Neural progenitor cell (in vitro differentiated cells): Measurements from ENCODE around the gene SPON1. TPM values are rescaled to one million over a fixed set of nuclear protein-coding genes. Genes with fewer than 3 reads are reported as not detected.

Experiments
- DNase-seq: peaks from one replicate; pipeline ENCODE4 v3.0.0-alpha.2; 2016; ENCODE audit warnings: low spot score
- H2AFZ ChIP-seq: fragments of 200-600 bp; sonication (generic); replicated peaks from 2 replicates; pipeline ENCODE4 v1.6.1; 2016; ENCODE audit warnings: antibody characterized with exemption
- H3F3A ChIP-seq: fragments of 200-600 bp; sonication (generic); 2 replicates; pipeline ENCODE4 v1.6.1; 2016; ENCODE audit warnings: antibody characterized with exemption, low read depth
- H3K27ac ChIP-seq: fragments of 200-600 bp; sonication (generic); 2 replicates; pipeline ENCODE4 v1.5.1; 2016; ENCODE audit warnings: mild to moderate bottlenecking
- H3K27me3 ChIP-seq: fragments of 200-600 bp; sonication (generic); 2 replicates; pipeline ENCODE4 v1.6.1; 2016; ENCODE audit warnings: mild to moderate bottlenecking, moderate library complexity
- H3K36me3 ChIP-seq: fragments of 200-600 bp; sonication (generic); 2 replicates; pipeline ENCODE4 v1.5.1; 2016
- H3K4me1 ChIP-seq: fragments of 200-600 bp; sonication (generic); 2 replicates; pipeline ENCODE4 v1.6.1; 2016; ENCODE audit warnings: mixed run types
- H3K4me2 ChIP-seq: fragments of 200-600 bp; sonication (generic); 2 replicates; pipeline ENCODE4 v1.6.1; 2016
- H3K4me3 ChIP-seq: fragments of 200-600 bp; sonication (generic); 2 replicates; pipeline ENCODE4 v1.5.1; 2016
- H3K79me2 ChIP-seq: fragments of 200-600 bp; sonication (generic); 2 replicates; pipeline ENCODE4 v1.6.1; 2016; ENCODE audit warnings: low read depth
- H3K9ac ChIP-seq: fragments of 200-600 bp; sonication (generic); 2 replicates; pipeline ENCODE4 v1.6.1; 2016
- H3K9me3 ChIP-seq: fragments of 200-600 bp; sonication (generic); 2 replicates; pipeline ENCODE4 v1.5.1; 2016; ENCODE audit warnings: low read depth
- H4K20me1 ChIP-seq: fragments of 200-600 bp; sonication (generic); 2 replicates; pipeline ENCODE4 v1.6.1; 2016; ENCODE audit warnings: low read depth
- H3K27ac Mint-ChIP-seq: 3 replicates; pipeline ENCODE4 v1.8.0; 2021; ENCODE audit warnings: mixed read lengths
- H3K27me3 Mint-ChIP-seq: 2 replicates; pipeline ENCODE4 v1.8.0; 2022; ENCODE audit warnings: low read depth, mild to moderate bottlenecking, inconsistent platforms, moderate library complexity, mixed read lengths; ENCODE audit not compliant: insufficient read depth
- H3K36me3 Mint-ChIP-seq: 3 replicates; pipeline ENCODE4 v1.8.0; 2021; ENCODE audit warnings: mixed read lengths
- H3K4me1 Mint-ChIP-seq: 3 replicates; pipeline ENCODE4 v1.8.0; 2021; ENCODE audit warnings: mixed read lengths
- H3K4me3 Mint-ChIP-seq: 3 replicates; pipeline ENCODE4 v1.8.0; 2021; ENCODE audit warnings: mild to moderate bottlenecking, moderate library complexity, mixed read lengths
- H3K9me3 Mint-ChIP-seq: 3 replicates; pipeline ENCODE4 v1.8.0; 2020; ENCODE audit warnings: mixed read lengths
- EZH2 ChIP-seq: fragments of 200-600 bp; sonication (generic); IDR thresholded peaks from 2 replicates; pipeline ENCODE4 v1.6.1; 2017; ENCODE audit warnings: antibody characterized with exemption, mild to moderate bottlenecking, moderate library complexity
- EZH2phosphoT487 ChIP-seq: fragments of 200-600 bp; sonication (generic); IDR thresholded peaks from 2 replicates; pipeline ENCODE4 v1.6.1; 2017; ENCODE audit warnings: antibody characterized with exemption
- total RNA-seq: library from RNA; depleted of rRNA; stranded (reverse); fragments of >200 nt; gene quantifications from 2 replicates; pipeline ENCODE4 v1.2.3, GENCODE V29; 2015; ENCODE audit warnings: low replicate concordance
- TF ChIP-seq, protein P1 (sequence below): fragments of 200-600 bp; sonication (generic); IDR thresholded peaks from 2 replicates; pipeline ENCODE4 v1.5.1; 2017; ENCODE audit warnings: antibody characterized with exemption, mild to moderate bottlenecking

SPON1 gene
- total RNA-seq, 1 donor from 2014 or later, result 35.4 TPM

DNA sequence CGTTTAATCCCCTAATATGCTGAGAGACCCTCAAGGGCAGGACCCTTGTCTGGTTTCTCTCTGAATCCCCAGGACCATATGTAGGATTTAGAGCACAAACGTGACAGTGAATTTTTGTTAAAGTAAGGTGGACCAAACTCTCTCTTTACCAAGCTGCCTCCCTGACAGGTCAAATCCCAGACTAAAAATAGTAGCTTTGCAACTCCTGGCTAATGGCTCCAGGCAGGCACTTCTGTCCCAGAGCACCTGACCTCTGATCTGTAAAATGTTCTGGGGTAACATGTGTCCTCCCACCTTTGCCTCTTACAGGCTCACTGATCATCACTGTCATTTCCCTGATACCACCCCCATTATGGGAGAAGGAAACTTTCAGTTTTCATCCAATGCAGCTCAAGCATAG lies 152.3 kb downstream of the SPON1 start:
- H3K79me2 ChIP-seq, result no peaks in the 10 kb centered on the region
- no peak for DNase-seq
- no peaks in the 10 kb centered on the region for H3K27me3 ChIP-seq
- Mint-ChIP-seq H3K27me3 (no peaks in the 10 kb centered on the region), H3K36me3 (no peaks in the 10 kb centered on the region), H3K27ac (no peak overlapping the region), H3K4me3 (no peak overlapping the region), H3K9me3 (no peaks in the 10 kb centered on the region), H3K4me1 (peaks cover 17% of the 10 kb centered on the region)
- H3K36me3 ChIP-seq, result no peaks in the 10 kb centered on the region
- no peak overlapping the region for H3K4me2 ChIP-seq
- no peaks in the 10 kb centered on the region for H3F3A ChIP-seq
- H3K9me3 ChIP-seq, result no peaks in the 10 kb centered on the region
- no peak overlapping the region for H3K27ac ChIP-seq
- no peak overlapping the region for H3K4me3 ChIP-seq
- H2AFZ ChIP-seq, result no peak overlapping the region
- TF ChIP-seq, protein P1, sequence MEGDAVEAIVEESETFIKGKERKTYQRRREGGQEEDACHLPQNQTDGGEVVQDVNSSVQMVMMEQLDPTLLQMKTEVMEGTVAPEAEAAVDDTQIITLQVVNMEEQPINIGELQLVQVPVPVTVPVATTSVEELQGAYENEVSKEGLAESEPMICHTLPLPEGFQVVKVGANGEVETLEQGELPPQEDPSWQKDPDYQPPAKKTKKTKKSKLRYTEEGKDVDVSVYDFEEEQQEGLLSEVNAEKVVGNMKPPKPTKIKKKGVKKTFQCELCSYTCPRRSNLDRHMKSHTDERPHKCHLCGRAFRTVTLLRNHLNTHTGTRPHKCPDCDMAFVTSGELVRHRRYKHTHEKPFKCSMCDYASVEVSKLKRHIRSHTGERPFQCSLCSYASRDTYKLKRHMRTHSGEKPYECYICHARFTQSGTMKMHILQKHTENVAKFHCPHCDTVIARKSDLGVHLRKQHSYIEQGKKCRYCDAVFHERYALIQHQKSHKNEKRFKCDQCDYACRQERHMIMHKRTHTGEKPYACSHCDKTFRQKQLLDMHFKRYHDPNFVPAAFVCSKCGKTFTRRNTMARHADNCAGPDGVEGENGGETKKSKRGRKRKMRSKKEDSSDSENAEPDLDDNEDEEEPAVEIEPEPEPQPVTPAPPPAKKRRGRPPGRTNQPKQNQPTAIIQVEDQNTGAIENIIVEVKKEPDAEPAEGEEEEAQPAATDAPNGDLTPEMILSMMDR, result no peak
- no peak for TF ChIP-seq EZH2phosphoT487
- TF ChIP-seq EZH2, result no peak
- H3K4me1 ChIP-seq, result no peaks in the 10 kb centered on the region
- H4K20me1 ChIP-seq, result no peaks in the 10 kb centered on the region
- H3K9ac ChIP-seq, result no peak overlapping the region

DNA sequence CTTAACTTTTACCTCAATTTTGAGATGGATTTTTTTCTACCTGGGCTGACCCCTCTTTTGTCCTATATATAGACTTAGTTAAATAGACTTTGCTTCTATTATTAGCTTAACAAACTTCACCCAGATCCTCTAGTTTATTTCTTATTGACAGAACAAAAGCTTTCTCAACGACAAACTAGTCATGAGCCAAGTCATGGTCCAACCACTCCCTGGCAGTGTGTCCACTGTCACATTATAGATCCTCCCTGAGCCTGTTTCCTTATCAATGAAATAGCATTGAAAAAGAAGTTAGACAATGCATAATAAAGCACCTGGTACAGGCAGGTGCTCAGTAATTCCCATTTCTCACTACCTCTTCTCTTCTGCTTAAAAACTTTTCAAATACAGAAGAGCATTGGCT lies 155.1 kb downstream of the SPON1 start:
- no peak overlapping the region for H3K4me3 Mint-ChIP-seq
- no peaks in the 10 kb centered on the region for H3K9me3 Mint-ChIP-seq
- Histone ChIP-seq H3K4me2 (no peak overlapping the region), H3K9me3 (no peaks in the 10 kb centered on the region), H3K4me3 (no peak overlapping the region), H3K9ac (no peak overlapping the region), H3K27ac (no peak overlapping the region), H3K79me2 (no peaks in the 10 kb centered on the region), H2AFZ (no peak overlapping the region), H3K36me3 (no peaks in the 10 kb centered on the region), H3F3A (no peaks in the 10 kb centered on the region), H3K4me1 (no peaks in the 10 kb centered on the region), H3K27me3 (no peaks in the 10 kb centered on the region), H4K20me1 (no peaks in the 10 kb centered on the region)
- no peaks in the 10 kb centered on the region for H3K36me3 Mint-ChIP-seq
- H3K27me3 Mint-ChIP-seq, result no peaks in the 10 kb centered on the region
- TF ChIP-seq EZH2, result no peak
- TF ChIP-seq, protein P1, result no peak
- TF ChIP-seq EZH2phosphoT487, result no peak
- H3K4me1 Mint-ChIP-seq, result peaks cover 17% of the 10 kb centered on the region
- no peak for DNase-seq
- H3K27ac Mint-ChIP-seq, result no peak overlapping the region

DNA sequence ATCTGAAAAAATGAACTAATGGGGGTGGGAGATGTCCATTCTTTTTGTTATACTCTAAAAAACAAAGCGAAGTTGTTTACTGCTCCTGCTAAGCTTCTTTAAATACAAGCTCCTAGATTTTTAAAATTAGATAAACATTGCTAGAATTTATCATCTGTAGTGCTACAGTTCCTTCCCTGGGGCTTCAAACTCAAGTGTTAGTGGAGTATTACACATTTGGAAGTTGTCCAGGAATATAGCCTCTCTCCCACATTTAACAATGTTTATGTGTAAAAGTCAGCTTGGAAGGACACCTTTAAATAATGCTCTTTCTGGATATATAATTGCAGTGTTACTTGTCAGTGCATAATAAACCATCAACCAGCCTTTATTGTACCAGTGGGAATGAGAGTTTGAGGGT lies 155.5 kb downstream of the SPON1 start:
- Mint-ChIP-seq H3K4me1 (peaks cover 12% of the 10 kb centered on the region), H3K36me3 (no peaks in the 10 kb centered on the region), H3K4me3 (no peak overlapping the region), H3K27ac (no peak overlapping the region), H3K27me3 (no peaks in the 10 kb centered on the region), H3K9me3 (no peaks in the 10 kb centered on the region)
- Histone ChIP-seq H3K27ac (no peak overlapping the region), H3K79me2 (no peaks in the 10 kb centered on the region), H3K36me3 (no peaks in the 10 kb centered on the region), H3K4me2 (no peak overlapping the region), H4K20me1 (no peaks in the 10 kb centered on the region), H2AFZ (no peak overlapping the region), H3F3A (no peaks in the 10 kb centered on the region), H3K4me1 (no peaks in the 10 kb centered on the region), H3K9ac (no peak overlapping the region), H3K9me3 (no peaks in the 10 kb centered on the region), H3K4me3 (no peak overlapping the region), H3K27me3 (no peaks in the 10 kb centered on the region)
- TF ChIP-seq EZH2phosphoT487 (no peak), EZH2 (no peak)
- TF ChIP-seq, protein P1, result no peak
- no peak for DNase-seq

DNA sequence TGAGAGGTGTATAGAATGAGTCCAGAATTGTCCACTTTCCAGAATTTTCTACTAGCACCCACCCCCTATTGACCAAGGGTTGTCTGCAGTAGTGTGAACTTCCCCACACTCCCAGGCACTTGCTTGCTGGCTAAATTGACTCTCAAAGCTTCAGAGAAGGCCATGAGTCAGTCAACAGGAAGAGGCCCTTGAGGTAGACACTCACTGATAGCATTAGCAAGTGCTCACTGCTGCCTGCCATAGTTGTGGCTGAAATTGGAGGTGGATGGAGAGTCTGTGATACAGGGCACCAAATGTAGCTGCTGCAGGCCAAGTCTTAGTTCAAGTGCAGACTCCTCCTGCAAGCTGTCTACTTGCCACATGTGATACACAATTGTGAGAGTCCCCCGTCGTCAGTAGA lies 156.8 kb downstream of the SPON1 start:
- no peaks in the 10 kb centered on the region for H3K4me1 ChIP-seq
- DNase-seq, result no peak
- Mint-ChIP-seq H3K4me1 (peaks cover 6% of the 10 kb centered on the region), H3K27ac (no peak overlapping the region), H3K4me3 (no peak overlapping the region), H3K9me3 (peaks cover 3% of the 10 kb centered on the region), H3K36me3 (no peaks in the 10 kb centered on the region), H3K27me3 (peaks cover 3% of the 10 kb centered on the region)
- H3K4me3 ChIP-seq, result no peak overlapping the region
- H3K9me3 ChIP-seq, result no peaks in the 10 kb centered on the region
- TF ChIP-seq EZH2 (no peak), EZH2phosphoT487 (no peak)
- TF ChIP-seq, protein P1, result no peak
- H3K36me3 ChIP-seq, result no peaks in the 10 kb centered on the region
- H4K20me1 ChIP-seq, result no peaks in the 10 kb centered on the region
- no peaks in the 10 kb centered on the region for H3K27me3 ChIP-seq
- H3K79me2 ChIP-seq, result no peaks in the 10 kb centered on the region
- H3K27ac ChIP-seq, result no peak overlapping the region
- H2AFZ ChIP-seq, result no peak overlapping the region
- H3K9ac ChIP-seq, result no peak overlapping the region
- H3F3A ChIP-seq, result no peaks in the 10 kb centered on the region
- no peak overlapping the region for H3K4me2 ChIP-seq
